Stomach (tissue), 4 donors: ENCODE data around the gene ZNF79.
A peak's percentile ranks its signal among the peaks of the same experiment; 100 is the strongest.

Experiments
- CTCF ChIP-seq, 7 experiments: fragments of 450-650 bp in 4 of 7; fragments of 200-600 bp in 3 of 7; sonication (generic) in 3 of 7; IDR thresholded peaks; one replicate each; pipeline ENCODE4 v1.5.1; 2016 to 2019; ENCODE audit warnings: antibody characterized with exemption in 7 of 7, control low read depth in 2 of 7, mild to moderate bottlenecking in 1 of 7
- POLR2A ChIP-seq, 4 donors: fragments of 450-650 bp; IDR thresholded peaks; one replicate each; pipeline ENCODE4 v1.6.1; 2016; ENCODE audit warnings: antibody characterized with exemption in 4 of 4, control low read depth in 2 of 4, mild to moderate bottlenecking in 1 of 4, moderate library complexity in 1 of 4
- POLR2AphosphoS5 ChIP-seq, 3 donors: sonication (generic); formaldehyde crosslinking; IDR thresholded peaks; one replicate each; pipeline ENCODE4 v1.6.1; 2016; ENCODE audit warnings: antibody characterized with exemption in 3 of 3

- TF ChIP-seq POLR2A (IDR thresholded peaks at IDR 0.05) (peak in 2 of 4 donors; percentile 97 to 99), POLR2AphosphoS5 (IDR thresholded peaks at IDR 0.05) (peak; percentile 99 to 100 (median 100)), CTCF (IDR thresholded peaks at IDR 0.05) (no peak)
Observed at GRCh38 chr9:127450830-127451607, 26.8 kb downstream of the ZNF79 start, which contains the start of the genes LRSAM1 and RPL12.
